ENCODE data around the gene AK4.

AK4 gene

DNA sequence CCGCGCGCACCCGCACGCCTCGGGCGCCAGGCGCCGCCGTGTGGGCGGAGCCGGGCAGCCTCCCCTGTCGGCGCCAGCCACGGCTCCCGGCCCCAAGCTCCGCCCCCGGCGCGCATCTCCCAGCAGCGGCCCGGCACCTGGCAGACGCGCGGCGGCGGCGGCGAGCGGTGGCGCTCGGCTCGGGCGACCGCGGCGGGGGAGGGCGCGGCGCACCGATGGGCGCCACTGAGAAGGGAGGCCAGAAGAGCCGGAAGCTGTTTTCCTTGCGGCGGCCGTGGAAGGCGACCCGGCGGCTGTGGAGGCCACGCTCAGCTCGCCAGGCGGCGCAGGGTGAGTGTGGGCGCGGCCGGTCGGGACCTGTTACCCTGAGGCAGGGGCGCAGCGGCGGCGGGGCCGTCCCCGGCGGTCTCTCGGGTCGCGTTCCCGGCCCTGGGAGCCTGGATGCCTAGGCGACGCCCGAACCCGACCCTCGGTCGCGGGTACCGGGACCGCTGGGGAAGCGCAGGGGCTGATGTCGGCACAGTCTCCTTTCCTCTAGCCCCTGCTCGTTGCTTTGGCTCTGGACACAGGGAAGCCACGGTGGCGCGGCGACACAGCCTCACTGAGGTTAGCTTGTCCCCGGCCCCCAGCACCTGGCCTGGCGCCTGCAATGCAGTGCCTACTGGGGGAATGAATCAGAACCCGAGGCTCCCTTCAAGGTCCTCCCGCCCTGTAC, 106.5 kb downstream of the AK4 start:
- DNase-seq, result peak; percentile 74

- no peak for DNase-seq
Measured at GRCh38 chr1:65255035-65255655, 107.1 kb downstream of the AK4 start.

DNA sequence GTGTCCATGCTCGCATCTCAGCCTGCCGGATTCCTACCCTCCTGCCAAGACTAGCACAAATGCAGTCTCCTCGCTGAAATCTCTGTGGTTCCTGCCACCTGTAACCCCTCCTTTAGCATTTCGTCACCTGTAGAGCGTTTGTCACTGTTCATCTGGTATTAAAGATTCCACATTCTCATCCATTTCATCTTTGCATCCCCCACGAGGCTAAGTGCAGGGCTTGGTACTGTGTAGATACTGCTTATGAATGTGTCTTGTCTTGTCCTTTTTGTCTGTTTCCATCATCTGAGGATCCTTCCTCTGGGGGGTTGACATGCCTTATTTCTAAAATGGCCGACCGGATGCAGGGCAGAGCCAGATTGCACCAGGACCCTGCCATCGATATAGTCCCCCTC, 107.7 kb downstream of the AK4 start:
- DNase-seq, result no peak

DNA sequence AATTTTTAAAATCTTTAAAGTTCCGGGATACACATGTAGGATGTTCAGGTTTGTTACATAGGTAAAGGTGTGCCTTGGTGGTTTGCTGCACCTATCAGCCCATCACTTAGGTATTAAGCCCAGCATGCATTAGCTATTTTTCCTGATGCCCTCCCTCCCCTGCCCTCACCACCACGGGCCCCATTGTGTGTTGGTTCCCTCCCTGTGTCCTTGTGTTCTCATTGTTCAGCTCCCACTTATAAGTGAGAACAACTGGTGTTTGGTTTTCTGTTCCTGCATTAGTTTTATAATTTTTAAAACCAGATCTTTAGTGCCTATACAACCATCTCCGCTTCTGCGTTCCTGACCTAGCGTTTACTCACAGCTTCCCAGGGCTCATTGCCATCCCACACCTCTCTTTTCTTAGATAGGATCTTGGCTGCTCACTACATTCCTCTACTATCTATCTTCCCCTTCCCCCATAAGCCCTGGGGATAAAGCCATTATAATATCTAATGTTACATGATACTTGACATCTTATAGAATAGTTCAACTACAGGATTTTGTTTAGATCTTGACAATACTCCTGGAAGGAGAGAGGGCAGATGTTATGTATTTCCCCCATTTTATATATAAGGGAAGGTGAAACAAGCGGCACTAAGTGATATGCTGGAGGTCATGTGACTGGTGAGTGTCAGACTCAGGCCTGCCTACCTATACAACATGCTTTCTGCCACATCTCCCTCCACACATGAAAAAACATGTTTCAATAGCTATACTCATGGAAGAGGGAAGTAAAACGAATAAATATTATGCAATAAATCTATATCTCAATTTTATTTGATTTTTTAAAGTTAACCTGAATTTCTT, 109.1 kb downstream of the AK4 start:
- no peak for DNase-seq

DNA sequence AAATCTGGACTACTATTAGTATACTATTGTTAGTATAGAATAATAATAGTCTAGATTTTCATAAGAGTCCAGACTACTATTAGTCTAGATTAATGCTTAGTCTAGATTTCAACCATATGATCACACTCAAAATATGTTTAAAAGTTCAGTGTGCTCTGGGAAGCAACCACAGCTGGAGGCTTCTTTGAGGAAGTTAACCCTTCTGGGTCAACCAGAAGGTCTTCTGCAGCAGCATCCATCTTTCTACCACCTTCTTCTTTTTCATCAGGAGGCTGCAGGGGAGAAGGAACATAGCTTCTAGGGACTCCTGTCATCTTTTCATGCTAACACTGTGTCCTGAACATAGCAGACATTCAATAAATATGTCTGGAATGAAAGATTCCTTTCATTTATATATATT, 110.1 kb downstream of the AK4 start:
- DNase-seq, result no peak

DNA sequence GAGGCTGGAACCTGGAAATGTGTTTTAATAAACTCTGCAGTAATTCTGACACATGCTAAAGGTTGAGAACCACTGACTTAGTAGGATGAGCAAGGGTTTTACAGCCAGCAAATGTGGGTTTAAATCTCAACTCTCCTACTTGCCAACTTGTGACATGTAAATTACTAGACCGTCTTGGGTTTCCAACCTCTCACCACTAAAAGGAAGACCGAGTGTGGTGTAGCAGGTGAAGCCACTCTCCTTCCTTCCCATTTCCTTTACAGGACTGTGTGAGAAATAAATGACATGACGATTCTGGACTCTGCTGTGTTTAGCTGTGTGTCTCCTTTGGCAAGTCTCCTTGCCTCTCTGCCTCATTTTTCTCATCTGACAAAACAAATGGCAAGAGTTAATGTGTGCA, 111.8 kb downstream of the AK4 start:
- no peak for DNase-seq

- peak; percentile 93 for DNase-seq
Measured at GRCh38 chr1:65260851-65261473, 113.0 kb downstream of the AK4 start.

DNA sequence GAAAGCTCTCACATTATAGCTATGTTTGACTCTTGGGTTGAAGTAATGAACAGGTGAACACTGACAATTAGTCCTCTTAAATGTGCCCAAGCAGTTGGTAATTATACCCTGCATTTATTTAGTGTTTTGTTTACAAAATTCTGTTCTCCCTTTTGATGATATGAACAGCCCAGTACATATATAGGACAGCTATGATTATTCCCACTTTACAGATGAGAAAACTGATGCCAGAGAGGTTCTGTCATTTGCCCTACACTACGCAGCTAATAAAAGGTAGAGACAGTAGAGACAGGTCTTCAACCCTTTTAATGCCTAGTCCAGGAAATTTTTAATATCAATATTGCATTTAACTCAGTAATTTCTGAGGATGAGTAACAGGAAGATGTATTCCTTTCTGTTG, 115.3 kb downstream of the AK4 start:
- no peak for DNase-seq

GRCh38 chr1:65264197-65264929, 116.4 kb downstream of the AK4 start:
- peak; percentile 63 for DNase-seq

DNA sequence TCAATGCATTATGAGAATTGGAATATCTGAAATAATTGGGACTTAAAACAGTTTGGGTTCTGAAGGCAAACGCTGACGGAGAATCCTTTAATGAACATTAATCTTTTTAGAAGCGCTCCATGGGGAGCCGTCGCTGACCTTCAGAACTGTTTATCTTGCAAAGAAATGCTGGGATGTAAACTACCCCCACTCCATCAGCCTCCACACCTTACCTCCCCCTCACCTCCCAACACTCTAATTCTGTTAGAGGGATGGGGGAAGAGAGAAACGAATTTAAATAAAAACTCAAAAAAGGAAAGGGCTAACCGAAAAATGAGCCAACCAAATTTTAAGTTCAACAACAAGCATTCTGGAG, 117.3 kb downstream of the AK4 start:
- DNase-seq, result no peak

DNA sequence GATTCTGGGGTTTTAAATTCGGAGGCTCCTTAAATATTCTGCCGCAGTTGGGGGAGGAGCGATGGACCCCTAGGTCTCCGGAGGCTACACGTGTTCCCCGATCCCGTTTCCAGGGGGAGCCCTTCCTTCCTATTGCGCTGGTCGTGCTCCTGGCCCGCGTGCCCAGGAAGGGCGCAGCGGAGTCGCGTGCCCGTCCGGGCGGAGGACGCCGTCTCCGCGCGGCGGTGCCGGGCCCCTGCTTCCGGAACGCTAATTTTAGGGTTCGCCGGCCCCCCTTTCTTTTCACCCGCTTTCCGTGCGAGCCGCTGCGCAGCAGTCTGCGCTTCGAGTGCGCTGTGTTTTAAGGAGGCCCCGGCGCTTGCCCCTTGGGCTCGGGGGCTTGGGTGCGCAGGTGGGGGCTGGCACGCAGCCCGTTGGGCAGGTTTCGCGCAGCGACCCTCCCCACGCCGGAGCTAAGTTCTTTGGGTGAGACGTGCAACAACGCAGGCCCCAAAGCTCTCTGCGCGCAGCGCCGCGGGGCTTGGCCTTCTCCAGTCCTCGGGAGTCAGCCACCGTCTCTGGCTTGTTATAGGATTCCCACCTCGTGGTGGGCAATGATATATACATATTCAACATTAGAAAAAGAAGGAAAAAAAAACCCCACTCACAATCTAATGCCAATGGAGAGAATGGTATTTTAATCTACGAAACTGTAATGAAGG, 117.8 kb downstream of the AK4 start:
- DNase-seq, result no peak

DNA sequence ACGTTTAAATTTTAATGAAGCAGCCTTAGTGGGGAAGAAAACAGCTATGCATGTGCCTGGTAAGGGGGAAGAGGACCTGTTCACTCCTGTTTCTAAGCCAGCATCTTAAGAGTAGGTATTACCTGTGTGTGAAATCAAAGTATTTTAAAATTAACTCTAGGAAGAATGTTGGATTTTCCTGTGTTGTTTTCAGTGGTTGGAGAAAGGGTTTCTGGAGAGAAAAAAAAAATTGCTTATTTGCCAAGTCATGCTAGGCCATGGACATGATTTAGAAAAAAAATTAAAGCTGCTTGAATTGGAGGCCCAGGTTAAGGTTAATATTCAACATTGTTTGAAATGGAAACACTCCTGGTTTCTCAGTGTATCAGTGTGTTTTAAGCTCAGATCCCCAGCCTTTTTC, 118.5 kb downstream of the AK4 start:
- no peak for DNase-seq

- peak; percentile 23 for DNase-seq
Measured at GRCh38 chr1:65267271-65267670, 119.3 kb downstream of the AK4 start.

GRCh38 chr1:65267683-65268082, 119.7 kb downstream of the AK4 start:
- DNase-seq, result no peak

DNA sequence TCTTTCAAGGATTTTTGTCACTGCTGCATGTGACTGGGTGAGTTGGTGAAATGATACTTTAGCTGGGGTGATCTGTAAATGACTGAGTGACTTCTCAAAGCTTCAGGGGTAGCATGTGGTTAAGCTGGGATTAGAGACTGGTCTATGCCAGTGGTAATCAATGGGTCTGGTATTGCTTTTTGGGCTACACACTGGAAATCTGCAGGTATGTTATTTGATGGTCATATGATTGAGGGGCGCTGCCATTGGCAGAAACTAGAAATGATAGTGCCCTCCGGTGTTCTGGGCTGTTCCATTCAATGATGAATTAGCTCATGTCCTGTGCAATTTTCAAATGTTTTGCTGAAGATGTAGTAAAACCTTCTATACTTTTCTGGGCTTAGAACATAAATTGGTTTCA, 121.6 kb downstream of the AK4 start:
- DNase-seq, result no peak

- no peak for DNase-seq
Measured at GRCh38 chr1:65276197-65276939, 128.4 kb downstream of the AK4 start.

DNA sequence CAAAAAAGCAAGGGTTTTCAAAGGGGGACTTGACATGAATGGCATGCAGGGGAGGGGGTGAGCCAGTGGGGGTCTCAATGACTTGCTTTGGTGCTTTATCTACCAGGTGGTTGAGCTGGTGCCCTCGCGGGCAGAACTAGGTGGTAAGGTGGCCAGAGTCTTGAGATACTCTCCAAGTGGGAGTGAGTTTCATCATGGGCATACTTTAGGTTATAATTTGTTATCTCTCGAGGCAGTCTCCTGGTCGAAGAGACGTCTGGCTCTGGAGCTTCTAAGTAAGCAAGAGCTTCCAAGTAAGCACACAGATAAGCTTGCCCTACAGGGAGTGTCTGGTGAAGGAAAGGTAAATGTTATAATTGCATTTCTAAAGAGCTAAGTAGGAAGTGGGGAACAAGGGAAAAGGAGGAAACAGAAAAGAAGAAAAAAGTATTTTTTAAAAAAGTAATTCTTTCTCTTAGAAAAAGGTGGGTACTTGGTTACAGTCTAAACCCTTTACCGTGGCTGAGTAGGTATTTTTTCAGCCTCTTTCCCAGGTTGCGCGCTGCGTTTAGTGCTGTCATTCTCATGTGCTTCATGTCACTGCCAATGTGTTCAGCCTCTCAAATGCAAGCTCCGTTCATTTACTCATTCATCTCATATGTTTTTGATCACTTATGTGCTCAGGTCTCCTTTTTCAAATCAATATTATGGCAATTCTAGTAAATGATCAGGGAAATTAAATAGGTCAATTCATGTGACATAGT, 129.8 kb downstream of the AK4 start:
- no peak for DNase-seq

GRCh38 chr1:65278376-65279069, 130.5 kb downstream of the AK4 start:
- DNase-seq, result no peak

- DNase-seq, result no peak
Measured at GRCh38 chr1:65279070-65279779, 131.2 kb downstream of the AK4 start.
